GM12891 (cell line): ENCODE measurements around the gene P3H3.

Experiments used
- DNase-seq: peaks from one replicate; pipeline ENCODE4 v3.0.0; 2011; ENCODE audit warnings: low spot score; ENCODE audit not compliant: insufficient read length
- FAIRE-seq: peaks from 2 replicates; lab custom pipeline; 2011; peaks lifted over from hg19 to GRCh38; lab: Jason Lieb, UNC
- PAX5 ChIP-seq: IDR thresholded peaks from 2 replicates; pipeline ENCODE4 v1.6.1; 2011; ENCODE audit warnings: low read length, moderate library complexity, mild to moderate bottlenecking; ENCODE audit not compliant: insufficient read depth, severe bottlenecking
- POLR2A ChIP-seq: IDR thresholded peaks from 2 replicates; pipeline ENCODE4 v1.6.1; 2011; ENCODE audit warnings: low read depth, low read length, control low read depth
- POLR2AphosphoS5 ChIP-seq: IDR thresholded peaks from 2 replicates; pipeline ENCODE4 v1.6.1; 2011; ENCODE audit warnings: low read depth, low read length, control low read depth
- POU2F2 ChIP-seq: IDR thresholded peaks from 2 replicates; pipeline ENCODE4 v1.6.1; 2011; ENCODE audit warnings: low read depth, mild to moderate bottlenecking, control low read depth, low read length, moderate library complexity
- SPI1 ChIP-seq: IDR thresholded peaks from 2 replicates; pipeline ENCODE4 v1.6.1; 2011; ENCODE audit warnings: low read depth, low read length, control low read depth
- TAF1 ChIP-seq: IDR thresholded peaks from 2 replicates; pipeline ENCODE4 v1.6.1; 2011; ENCODE audit warnings: low read depth, low read length, control low read depth

The P3H3 gene

GRCh38 chr12:6833189-6833890 is 5.1 kb downstream of the P3H3 start:
- TF ChIP-seq PAX5 (no peak), POU2F2 (no peak), POLR2AphosphoS5 (no peak), SPI1 (no peak), TAF1 (no peak), POLR2A (no peak)
- DNase-seq (no peak), FAIRE-seq (no peak)

- FAIRE-seq (no peak), DNase-seq (no peak)
- TF ChIP-seq POU2F2 (no peak), PAX5 (no peak)
Measured at GRCh38 chr12:6834254-6834653, 6.0 kb downstream of the P3H3 start.

- DNase-seq (no peak), FAIRE-seq (no peak)
- no peak for TF ChIP-seq POU2F2
- no peak for TF ChIP-seq POLR2AphosphoS5
- no peak for TF ChIP-seq PAX5
- TF ChIP-seq POLR2A = no peak
- no peak for TF ChIP-seq SPI1
- TF ChIP-seq TAF1 = no peak
Measured at GRCh38 chr12:6834873-6835272, 6.7 kb downstream of the P3H3 start.

GRCh38 chr12:6836851-6837250 is 8.6 kb downstream of the P3H3 start:
- no peak for FAIRE-seq
- TF ChIP-seq POU2F2 (no peak), POLR2A (no peak), POLR2AphosphoS5 (no peak), SPI1 (no peak), PAX5 (no peak), TAF1 (no peak)
- DNase-seq = no peak

GRCh38 chr12:6837370-6838060 is 9.3 kb downstream of the P3H3 start:
- DNase-seq (no peak), FAIRE-seq (no peak)
- TF ChIP-seq POLR2A = no peak
- no peak for TF ChIP-seq PAX5
- TF ChIP-seq TAF1 = no peak
- TF ChIP-seq POLR2AphosphoS5 = no peak
- no peak for TF ChIP-seq SPI1
- no peak for TF ChIP-seq POU2F2

- FAIRE-seq (no peak), DNase-seq (no peak)
- TF ChIP-seq POLR2A (no peak), POU2F2 (no peak), SPI1 (no peak), POLR2AphosphoS5 (no peak), PAX5 (no peak), TAF1 (no peak)
Measured at GRCh38 chr12:6838854-6839253, 10.6 kb downstream of the P3H3 start.

- peak; percentile 89 for FAIRE-seq
- TF ChIP-seq POU2F2 = peak; percentile 50; the same call in 1 of the 2 replicates
- no peak for TF ChIP-seq POLR2AphosphoS5
- peak; percentile 78 for DNase-seq
Measured at GRCh38 chr12:6839482-6840201, 11.4 kb downstream of the P3H3 start.

GRCh38 chr12:6840330-6840729 is 12.1 kb downstream of the P3H3 start:
- TF ChIP-seq TAF1 (no peak), POLR2AphosphoS5 (no peak), POU2F2 (no peak), POLR2A (no peak), PAX5 (no peak), SPI1 (no peak)
- no peak for FAIRE-seq
- DNase-seq = no peak

- TF ChIP-seq POLR2AphosphoS5 (no peak), POU2F2 (no peak), TAF1 (no peak), PAX5 (no peak), POLR2A (no peak), SPI1 (no peak)
- DNase-seq (no peak), FAIRE-seq (no peak)
Measured at GRCh38 chr12:6840761-6841515, 12.7 kb downstream of the P3H3 start, which contains the start of gene GNB3. Gene GNB3, plus strand, starts transcription at chr12:6840925. Its CDS starts 363 bp downstream, at chr12:6841288.
